ENCODE results near the gene PHLDB2. TPM values are rescaled to one million over a fixed set of nuclear protein-coding genes. Genes with fewer than 3 reads are reported as not detected.
A peak's percentile ranks its signal among the peaks of the same experiment; 100 is the strongest.

Gene PHLDB2
- total and polyA plus RNA-seq, 2 of the 13 experiments (the other 11 are each of a cell fraction or from before 2014, with no cell fraction given), result 8.4 to 23.6 TPM

DNA sequence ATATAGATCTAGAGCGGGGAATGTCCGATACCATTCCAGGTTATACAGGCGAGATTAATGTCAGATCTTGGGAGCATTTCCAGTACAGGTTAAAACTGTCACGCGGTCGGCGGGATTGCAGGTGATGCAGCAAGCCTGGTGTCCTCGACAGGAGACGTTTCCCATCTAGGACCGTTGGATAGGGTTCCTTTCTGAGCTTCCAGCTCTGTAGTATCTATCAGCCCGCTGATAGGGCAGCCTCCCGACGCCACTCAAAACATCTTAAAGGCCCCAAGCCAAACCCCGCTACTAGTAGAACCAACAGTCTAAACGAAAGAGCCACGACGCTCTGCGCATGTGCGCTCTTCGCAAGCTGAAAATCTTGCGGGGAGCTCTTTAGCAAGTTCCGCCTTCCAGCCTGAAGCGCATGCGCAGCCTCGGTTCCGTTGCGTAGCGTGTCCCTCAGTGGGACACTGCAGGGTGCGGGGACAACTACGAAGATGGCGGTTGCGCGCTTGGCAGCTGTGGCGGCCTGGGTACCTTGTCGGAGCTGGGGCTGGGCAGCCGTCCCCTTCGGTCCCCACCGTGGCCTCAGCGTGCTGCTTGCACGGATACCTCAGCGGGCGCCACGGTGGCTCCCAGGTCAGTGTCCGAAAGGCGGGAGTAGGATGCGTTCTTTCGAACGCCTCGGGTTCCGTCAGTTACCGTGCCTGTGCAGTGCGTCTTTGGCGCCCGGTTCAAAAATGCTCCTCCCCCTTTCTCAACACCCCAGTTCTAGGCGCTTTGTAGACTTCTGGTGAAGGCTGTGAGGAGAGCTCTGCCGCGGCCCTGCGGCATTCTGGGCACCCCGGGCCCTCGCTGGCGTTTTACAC lies 119.7 kb downstream of the PHLDB2 start, which contains the start of gene ABHD10 (continued):
- TF ChIP-seq, protein P1, sequence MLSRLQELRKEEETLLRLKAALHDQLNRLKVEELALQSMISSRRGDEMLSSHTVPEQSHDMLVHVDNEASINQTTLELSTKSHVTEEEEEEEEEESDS (CRISPR knock-in tag; IDR thresholded peaks at IDR 0.05; ENCODE audit: borderline replicate concordance), result no peak
- no peak for TF ChIP-seq ZBTB3 (CRISPR knock-in tag; IDR thresholded peaks at IDR 0.05; ENCODE audit: borderline replicate concordance, low read depth)
- TF ChIP-seq, protein P2, sequence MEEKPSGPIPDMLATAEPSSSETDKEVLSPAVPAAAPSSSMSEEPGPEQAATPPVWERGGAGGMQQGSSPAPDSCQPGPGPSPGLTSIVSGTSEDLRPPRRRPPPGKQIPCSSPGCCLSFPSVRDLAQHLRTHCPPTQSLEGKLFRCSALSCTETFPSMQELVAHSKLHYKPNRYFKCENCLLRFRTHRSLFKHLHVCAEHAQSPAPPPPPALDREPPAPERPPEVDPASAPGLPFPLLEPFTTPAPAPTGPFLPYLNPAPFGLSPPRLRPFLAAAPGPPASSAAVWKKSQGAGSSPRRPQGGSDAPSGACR (CRISPR knock-in tag; IDR thresholded peaks at IDR 0.05), result no peak
- TF ChIP-seq, protein P3, sequence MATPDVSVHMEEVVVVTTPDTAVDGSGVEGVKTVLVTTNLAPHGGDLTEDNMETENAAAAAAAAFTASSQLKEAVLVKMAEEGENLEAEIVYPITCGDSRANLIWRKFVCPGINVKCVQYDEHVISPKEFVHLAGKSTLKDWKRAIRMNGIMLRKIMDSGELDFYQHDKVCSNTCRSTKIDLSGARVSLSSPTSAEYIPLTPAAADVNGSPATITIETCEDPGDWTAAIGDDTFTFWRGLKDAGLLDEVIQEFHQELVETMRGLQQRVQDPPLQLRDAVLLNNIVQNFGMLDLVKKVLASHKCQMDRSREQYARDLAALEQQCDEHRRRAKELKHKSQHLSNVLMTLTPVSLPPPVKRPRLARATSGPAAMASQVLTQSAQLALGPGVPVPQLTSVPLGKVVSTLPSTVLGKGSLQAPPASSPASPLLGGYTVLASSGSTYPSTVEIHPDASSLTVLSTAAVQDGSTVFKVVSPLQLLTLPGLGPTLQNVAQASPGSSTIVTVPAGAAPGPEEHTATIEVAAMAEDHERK (CRISPR knock-in tag; IDR thresholded peaks at IDR 0.05; ENCODE audit: low read depth), result no peak
- no peak for TF ChIP-seq SNRNP70 (IDR thresholded peaks at IDR 0.05; ENCODE audit: low read depth, low read length)
- TF ChIP-seq, protein P4, sequence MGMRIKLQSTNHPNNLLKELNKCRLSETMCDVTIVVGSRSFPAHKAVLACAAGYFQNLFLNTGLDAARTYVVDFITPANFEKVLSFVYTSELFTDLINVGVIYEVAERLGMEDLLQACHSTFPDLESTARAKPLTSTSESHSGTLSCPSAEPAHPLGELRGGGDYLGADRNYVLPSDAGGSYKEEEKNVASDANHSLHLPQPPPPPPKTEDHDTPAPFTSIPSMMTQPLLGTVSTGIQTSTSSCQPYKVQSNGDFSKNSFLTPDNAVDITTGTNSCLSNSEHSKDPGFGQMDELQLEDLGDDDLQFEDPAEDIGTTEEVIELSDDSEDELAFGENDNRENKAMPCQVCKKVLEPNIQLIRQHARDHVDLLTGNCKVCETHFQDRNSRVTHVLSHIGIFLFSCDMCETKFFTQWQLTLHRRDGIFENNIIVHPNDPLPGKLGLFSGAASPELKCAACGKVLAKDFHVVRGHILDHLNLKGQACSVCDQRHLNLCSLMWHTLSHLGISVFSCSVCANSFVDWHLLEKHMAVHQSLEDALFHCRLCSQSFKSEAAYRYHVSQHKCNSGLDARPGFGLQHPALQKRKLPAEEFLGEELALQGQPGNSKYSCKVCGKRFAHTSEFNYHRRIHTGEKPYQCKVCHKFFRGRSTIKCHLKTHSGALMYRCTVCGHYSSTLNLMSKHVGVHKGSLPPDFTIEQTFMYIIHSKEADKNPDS (CRISPR knock-in tag; IDR thresholded peaks at IDR 0.05), result no peak
- TF ChIP-seq ZNF549 (CRISPR knock-in tag; IDR thresholded peaks at IDR 0.05), result no peak
- TF ChIP-seq, protein P5, sequence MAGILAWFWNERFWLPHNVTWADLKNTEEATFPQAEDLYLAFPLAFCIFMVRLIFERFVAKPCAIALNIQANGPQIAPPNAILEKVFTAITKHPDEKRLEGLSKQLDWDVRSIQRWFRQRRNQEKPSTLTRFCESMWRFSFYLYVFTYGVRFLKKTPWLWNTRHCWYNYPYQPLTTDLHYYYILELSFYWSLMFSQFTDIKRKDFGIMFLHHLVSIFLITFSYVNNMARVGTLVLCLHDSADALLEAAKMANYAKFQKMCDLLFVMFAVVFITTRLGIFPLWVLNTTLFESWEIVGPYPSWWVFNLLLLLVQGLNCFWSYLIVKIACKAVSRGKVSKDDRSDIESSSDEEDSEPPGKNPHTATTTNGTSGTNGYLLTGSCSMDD (CRISPR knock-in tag; IDR thresholded peaks at IDR 0.05), result no peak
- TF ChIP-seq ZNF124 (CRISPR knock-in tag; IDR thresholded peaks at IDR 0.05), result no peak
- TF ChIP-seq GPN1 (CRISPR knock-in tag; IDR thresholded peaks at IDR 0.05; ENCODE audit: borderline replicate concordance), result no peak
- no peak for TF ChIP-seq ZNF251 (CRISPR knock-in tag; IDR thresholded peaks at IDR 0.05)
- TF ChIP-seq, protein P6, sequence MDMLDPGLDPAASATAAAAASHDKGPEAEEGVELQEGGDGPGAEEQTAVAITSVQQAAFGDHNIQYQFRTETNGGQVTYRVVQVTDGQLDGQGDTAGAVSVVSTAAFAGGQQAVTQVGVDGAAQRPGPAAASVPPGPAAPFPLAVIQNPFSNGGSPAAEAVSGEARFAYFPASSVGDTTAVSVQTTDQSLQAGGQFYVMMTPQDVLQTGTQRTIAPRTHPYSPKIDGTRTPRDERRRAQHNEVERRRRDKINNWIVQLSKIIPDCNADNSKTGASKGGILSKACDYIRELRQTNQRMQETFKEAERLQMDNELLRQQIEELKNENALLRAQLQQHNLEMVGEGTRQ (IDR thresholded peaks at IDR 0.05; ENCODE audit: low read depth, low read length), result no peak
- TF ChIP-seq, protein P6 (CRISPR knock-in tag; IDR thresholded peaks at IDR 0.05; ENCODE audit: borderline replicate concordance), result no peak; the same call in 1 of the 2 replicates
- TF ChIP-seq ADNP (CRISPR knock-in tag; IDR thresholded peaks at IDR 0.05), result no peak; the same call in 1 of the 2 replicates
- TF ChIP-seq PAWR (CRISPR knock-in tag; IDR thresholded peaks at IDR 0.05; ENCODE audit: borderline replicate concordance), result no peak
- peak; percentile 59; the same call in 1 of the 2 replicates for TF ChIP-seq ZNF143 (CRISPR knock-in tag; IDR thresholded peaks at IDR 0.05)
- TF ChIP-seq HES4 (CRISPR knock-in tag; IDR thresholded peaks at IDR 0.05; ENCODE audit: borderline replicate concordance), result peak; percentile 83
